ENCODE measurements around the gene FAF1. TPM values are rescaled to one million over a fixed set of nuclear protein-coding genes. Genes with fewer than 3 reads are reported as not detected.

FAF1 gene
- polyA plus RNA-seq, 1 of the 3 experiments (the other 2 are of a cell fraction) = 8.7 TPM

DNA sequence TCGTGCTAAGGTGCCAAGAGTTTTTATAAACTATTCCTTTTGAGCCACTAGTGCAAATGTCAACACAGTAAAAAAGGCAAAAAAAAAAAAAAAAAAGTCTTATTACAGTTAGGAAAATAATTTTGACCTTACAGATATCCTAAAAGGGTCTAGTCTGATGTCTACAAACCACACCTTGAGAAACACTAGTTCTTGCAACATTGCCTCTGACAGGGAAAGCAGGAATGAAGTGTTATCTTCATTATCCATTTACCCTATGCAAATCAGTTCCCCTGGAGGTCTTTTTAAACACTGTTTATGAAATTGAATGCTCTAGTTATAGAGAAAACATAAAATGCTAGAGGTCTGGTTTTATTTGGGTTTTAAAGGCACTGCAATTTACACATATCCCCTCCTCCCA is 421.6 kb downstream of the FAF1 start:
- TF ChIP-seq USF1 (IDR thresholded peaks at IDR 0.05; ENCODE audit: borderline replicate concordance, low read depth) = no peak
- no peak for TF ChIP-seq CHD2 (IDR thresholded peaks at IDR 0.05; ENCODE audit: low read length, partially characterized antibody)
- TF ChIP-seq TCF12 (IDR thresholded peaks at IDR 0.05) = no peak
- TF ChIP-seq TAF1 (IDR thresholded peaks at IDR 0.05; ENCODE audit: borderline replicate concordance, low read depth, low read length) = no peak
- no peak for TF ChIP-seq FOSL2 (IDR thresholded peaks at IDR 0.05; ENCODE audit: borderline replicate concordance, low read depth)
- TF ChIP-seq YY1 (IDR thresholded peaks at IDR 0.05; ENCODE audit: low read depth) = no peak
- no peak for TF ChIP-seq MAX (IDR thresholded peaks at IDR 0.05; ENCODE audit: low read depth)
- TF ChIP-seq SMC3 (IDR thresholded peaks at IDR 0.05; ENCODE audit: low read depth, low read length) = no peak
- no peak for TF ChIP-seq MXI1 (IDR thresholded peaks at IDR 0.05; ENCODE audit: low read depth, low read length)
- no peak for TF ChIP-seq FOXJ3 (CRISPR knock-in tag; IDR thresholded peaks at IDR 0.05)
- TF ChIP-seq RCOR1 (IDR thresholded peaks at IDR 0.05; ENCODE audit: low read length) = no peak
- TF ChIP-seq, protein P1, sequence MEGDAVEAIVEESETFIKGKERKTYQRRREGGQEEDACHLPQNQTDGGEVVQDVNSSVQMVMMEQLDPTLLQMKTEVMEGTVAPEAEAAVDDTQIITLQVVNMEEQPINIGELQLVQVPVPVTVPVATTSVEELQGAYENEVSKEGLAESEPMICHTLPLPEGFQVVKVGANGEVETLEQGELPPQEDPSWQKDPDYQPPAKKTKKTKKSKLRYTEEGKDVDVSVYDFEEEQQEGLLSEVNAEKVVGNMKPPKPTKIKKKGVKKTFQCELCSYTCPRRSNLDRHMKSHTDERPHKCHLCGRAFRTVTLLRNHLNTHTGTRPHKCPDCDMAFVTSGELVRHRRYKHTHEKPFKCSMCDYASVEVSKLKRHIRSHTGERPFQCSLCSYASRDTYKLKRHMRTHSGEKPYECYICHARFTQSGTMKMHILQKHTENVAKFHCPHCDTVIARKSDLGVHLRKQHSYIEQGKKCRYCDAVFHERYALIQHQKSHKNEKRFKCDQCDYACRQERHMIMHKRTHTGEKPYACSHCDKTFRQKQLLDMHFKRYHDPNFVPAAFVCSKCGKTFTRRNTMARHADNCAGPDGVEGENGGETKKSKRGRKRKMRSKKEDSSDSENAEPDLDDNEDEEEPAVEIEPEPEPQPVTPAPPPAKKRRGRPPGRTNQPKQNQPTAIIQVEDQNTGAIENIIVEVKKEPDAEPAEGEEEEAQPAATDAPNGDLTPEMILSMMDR (IDR thresholded peaks at IDR 0.05) = no peak
- TF ChIP-seq, protein P2, sequence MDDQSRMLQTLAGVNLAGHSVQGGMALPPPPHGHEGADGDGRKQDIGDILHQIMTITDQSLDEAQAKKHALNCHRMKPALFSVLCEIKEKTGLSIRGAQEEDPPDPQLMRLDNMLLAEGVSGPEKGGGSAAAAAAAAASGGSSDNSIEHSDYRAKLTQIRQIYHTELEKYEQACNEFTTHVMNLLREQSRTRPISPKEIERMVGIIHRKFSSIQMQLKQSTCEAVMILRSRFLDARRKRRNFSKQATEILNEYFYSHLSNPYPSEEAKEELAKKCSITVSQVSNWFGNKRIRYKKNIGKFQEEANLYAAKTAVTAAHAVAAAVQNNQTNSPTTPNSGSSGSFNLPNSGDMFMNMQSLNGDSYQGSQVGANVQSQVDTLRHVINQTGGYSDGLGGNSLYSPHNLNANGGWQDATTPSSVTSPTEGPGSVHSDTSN (IDR thresholded peaks at IDR 0.05) = no peak
- no peak for TF ChIP-seq FOXM1 (IDR thresholded peaks at IDR 0.05; ENCODE audit: low read depth)
- TF ChIP-seq RXRA (IDR thresholded peaks at IDR 0.05; ENCODE audit: borderline replicate concordance, low read depth) = no peak

DNA sequence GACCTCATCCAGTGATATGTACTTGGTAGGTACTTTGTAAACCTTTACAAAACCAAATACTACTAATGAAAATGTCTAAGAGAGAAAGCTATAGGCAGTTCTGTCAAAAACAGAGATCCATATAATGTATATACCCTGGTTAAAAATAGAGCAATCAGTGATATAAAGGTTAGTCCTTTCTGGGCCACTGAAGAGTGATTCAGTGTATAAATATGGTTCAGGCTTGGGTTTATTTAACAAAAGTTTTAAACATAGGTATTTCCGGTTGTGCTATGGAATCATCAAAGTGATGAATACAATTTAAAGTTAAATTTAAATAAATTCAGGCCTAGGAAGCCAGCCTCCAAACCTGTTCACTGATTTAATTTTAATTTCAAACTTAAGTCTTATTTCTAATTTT is 428.5 kb downstream of the FAF1 start:
- no peak for DNase-seq
- no peak overlapping the region for H3K4me2 ChIP-seq
- no peak overlapping the region for H2AFZ ChIP-seq (ENCODE audit: low read depth)
- ChIA-PET POLR2A (no interaction called here), CTCF (interaction anchor here (1.1 kb wide), 1 partner anchor 172 kb away, joined by 3 read pairs; no protein-coding TSS in a partner anchor)
- H3K9ac ChIP-seq = no peak overlapping the region
- no peak overlapping the region for H3K27ac ChIP-seq (ENCODE audit: low read depth in 2 of 2, low read length in 1 of 2)
- no peaks in the 10 kb centered on the region for H3K79me2 ChIP-seq (ENCODE audit: insufficient read depth)
- no peaks in the 10 kb centered on the region for H3F3A ChIP-seq (replicated peaks; ENCODE audit: insufficient read depth)
- H3K9me2 ChIP-seq = no peaks in the 10 kb centered on the region
- H3K9me3 ChIP-seq = no peaks in the 10 kb centered on the region
- H4K20me1 ChIP-seq (ENCODE audit: insufficient read depth) = no peaks in the 10 kb centered on the region
- H3K36me3 ChIP-seq (replicated peaks in 1 of 2; ENCODE audit: control insufficient read depth in 1 of 2, insufficient read depth in 2 of 2, low read length in 1 of 2) = peaks cover 2 to 23% of the 10 kb centered on the region in 2 experiments
- no peak overlapping the region for H3K4me3 ChIP-seq (ENCODE audit: low read depth in 2 of 2, low read length in 1 of 2)
- WGBS (ENCODE audit: low lambda C conversion rate) = 97% methylated on average over 1 of the region's 1 CpG
- H3K27me3 ChIP-seq (ENCODE audit: insufficient read depth) = no peaks in the 10 kb centered on the region
- H3K4me1 ChIP-seq (ENCODE audit: control insufficient read depth in 1 of 2, insufficient read depth in 2 of 2, low read depth in 1 of 2, low read length in 1 of 2) = no peaks in the 10 kb centered on the region; a peak in 1 of 4 replicates
- TF ChIP-seq TEAD4 (IDR thresholded peaks at IDR 0.05; ENCODE audit: borderline replicate concordance, insufficient read depth) (no peak), RFX5 (IDR thresholded peaks at IDR 0.05; ENCODE audit: low read length) (no peak), EP300 (IDR thresholded peaks at IDR 0.05; ENCODE audit: borderline replicate concordance in 1 of 2, low read depth in 1 of 2, low read length in 1 of 2) (no peak), GABPA (IDR thresholded peaks at IDR 0.05; ENCODE audit: low read depth) (no peak), RCOR1 (IDR thresholded peaks at IDR 0.05; ENCODE audit: low read length) (no peak), RAD21 (IDR thresholded peaks at IDR 0.05; ENCODE audit: low read length) (no peak), TCF12 (IDR thresholded peaks at IDR 0.05) (no peak), FOSL2 (IDR thresholded peaks at IDR 0.05; ENCODE audit: borderline replicate concordance, low read depth) (no peak)
- TF ChIP-seq, protein P3, sequence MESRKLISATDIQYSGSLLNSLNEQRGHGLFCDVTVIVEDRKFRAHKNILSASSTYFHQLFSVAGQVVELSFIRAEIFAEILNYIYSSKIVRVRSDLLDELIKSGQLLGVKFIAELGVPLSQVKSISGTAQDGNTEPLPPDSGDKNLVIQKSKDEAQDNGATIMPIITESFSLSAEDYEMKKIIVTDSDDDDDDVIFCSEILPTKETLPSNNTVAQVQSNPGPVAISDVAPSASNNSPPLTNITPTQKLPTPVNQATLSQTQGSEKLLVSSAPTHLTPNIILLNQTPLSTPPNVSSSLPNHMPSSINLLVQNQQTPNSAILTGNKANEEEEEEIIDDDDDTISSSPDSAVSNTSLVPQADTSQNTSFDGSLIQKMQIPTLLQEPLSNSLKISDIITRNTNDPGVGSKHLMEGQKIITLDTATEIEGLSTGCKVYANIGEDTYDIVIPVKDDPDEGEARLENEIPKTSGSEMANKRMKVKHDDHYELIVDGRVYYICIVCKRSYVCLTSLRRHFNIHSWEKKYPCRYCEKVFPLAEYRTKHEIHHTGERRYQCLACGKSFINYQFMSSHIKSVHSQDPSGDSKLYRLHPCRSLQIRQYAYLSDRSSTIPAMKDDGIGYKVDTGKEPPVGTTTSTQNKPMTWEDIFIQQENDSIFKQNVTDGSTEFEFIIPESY (IDR thresholded peaks at IDR 0.05; ENCODE audit: borderline replicate concordance, low read depth) = no peak

More for the DNA sequence above, 421.6 kb downstream of the FAF1 start:
- Histone ChIP-seq H3K9me2 (no peaks in the 10 kb centered on the region), H3K79me2 (ENCODE audit: insufficient read depth) (no peaks in the 10 kb centered on the region), H3K9me3 (no peaks in the 10 kb centered on the region), H3K27me3 (ENCODE audit: insufficient read depth) (no peaks in the 10 kb centered on the region), H3K27ac (ENCODE audit: low read depth in 2 of 2, low read length in 1 of 2) (no peak overlapping the region), H3K36me3 (replicated peaks in 1 of 2; ENCODE audit: control insufficient read depth in 1 of 2, insufficient read depth in 2 of 2, low read length in 1 of 2) (peaks cover 2 to 18% of the 10 kb centered on the region in 2 experiments), H3K4me1 (ENCODE audit: control insufficient read depth in 1 of 2, insufficient read depth in 2 of 2, low read depth in 1 of 2, low read length in 1 of 2) (peaks cover 3 to 5% of the 10 kb centered on the region in 2 experiments; a peak in 2 of 4 replicates), H2AFZ (ENCODE audit: low read depth) (no peak overlapping the region), H3K4me3 (ENCODE audit: low read depth in 2 of 2, low read length in 1 of 2) (no peak overlapping the region), H3K9ac (no peak overlapping the region), H4K20me1 (ENCODE audit: insufficient read depth) (no peaks in the 10 kb centered on the region), H3F3A (replicated peaks; ENCODE audit: insufficient read depth) (peaks cover 11% of the 10 kb centered on the region), H3K4me2 (no peak overlapping the region)
- DNase-seq = no peak
- ChIA-PET CTCF (no interaction called here), POLR2A (no interaction called here)
- 88% methylated on average over 1 of the region's 1 CpG for WGBS (ENCODE audit: low lambda C conversion rate)
